GM23248 (cell line): ENCODE measurements around the gene CNPY2. TPM values are rescaled to one million over a fixed set of nuclear protein-coding genes. Genes with fewer than 3 reads are reported as not detected.

Experiments
- DNase-seq: peaks from one replicate; pipeline ENCODE4 v3.0.0-alpha.2; 2015
- H2AFZ ChIP-seq: fragments of 200-600 bp; sonication (generic); 2 replicates; pipeline ENCODE4 v1.6.1; 2016; ENCODE audit warnings: antibody characterized with exemption
- H3F3A ChIP-seq: fragments of 200-600 bp; sonication (generic); 2 replicates; pipeline ENCODE4 v1.6.1; 2016; ENCODE audit warnings: mild to moderate bottlenecking, antibody characterized with exemption, mixed run types; ENCODE audit not compliant: insufficient read depth
- H3K27ac ChIP-seq: fragments of 200-600 bp; sonication (generic); 2 replicates; pipeline ENCODE4 v1.5.1; 2016; ENCODE audit warnings: mild to moderate bottlenecking
- H3K27me3 ChIP-seq: fragments of 200-600 bp; sonication (generic); replicated peaks from 2 replicates; pipeline ENCODE4 v1.6.1; 2016; ENCODE audit warnings: mild to moderate bottlenecking; ENCODE audit not compliant: insufficient read depth
- H3K36me3 ChIP-seq: fragments of 200-600 bp; sonication (generic); 2 replicates; pipeline ENCODE4 v1.6.1; 2016; ENCODE audit warnings: low read depth, mild to moderate bottlenecking
- H3K4me1 ChIP-seq: fragments of 200-600 bp; sonication (generic); 2 replicates; pipeline ENCODE4 v1.6.1; 2016; ENCODE audit warnings: mild to moderate bottlenecking; ENCODE audit not compliant: insufficient read depth
- H3K4me2 ChIP-seq: fragments of 200-600 bp; sonication (generic); one replicate; pipeline ENCODE4 v1.6.1; 2016; ENCODE audit warnings: mild to moderate bottlenecking; ENCODE audit not compliant: unreplicated experiment
- H3K4me3 ChIP-seq: fragments of 200-600 bp; sonication (generic); 2 replicates; pipeline ENCODE4 v1.5.1; 2016; ENCODE audit warnings: mild to moderate bottlenecking
- H3K79me2 ChIP-seq: fragments of 200-600 bp; sonication (generic); 2 replicates; pipeline ENCODE4 v1.6.1; 2016; ENCODE audit warnings: mild to moderate bottlenecking; ENCODE audit not compliant: insufficient read depth
- H3K9ac ChIP-seq: fragments of 200-600 bp; sonication (generic); 2 replicates; pipeline ENCODE4 v1.6.1; 2016; ENCODE audit warnings: mild to moderate bottlenecking
- H3K9me2 ChIP-seq: fragments of 200-600 bp; sonication (generic); 2 replicates; pipeline ENCODE4 v1.6.1; 2016; ENCODE audit warnings: mixed run types, mild to moderate bottlenecking, moderate library complexity; ENCODE audit not compliant: insufficient read depth
- H3K9me3 ChIP-seq: fragments of 200-600 bp; sonication (generic); one replicate; pipeline ENCODE4 v1.6.1; 2017; ENCODE audit warnings: low read depth
- H4K20me1 ChIP-seq: fragments of 200-600 bp; sonication (generic); 2 replicates; pipeline ENCODE4 v1.6.0; 2016; ENCODE audit not compliant: insufficient read depth
- EZH2 ChIP-seq: fragments of 200-600 bp; sonication (generic); IDR thresholded peaks from 2 replicates; pipeline ENCODE4 v1.6.1; 2018; ENCODE audit warnings: antibody characterized with exemption, mild to moderate bottlenecking; ENCODE audit not compliant: insufficient read depth, poor library complexity, severe bottlenecking
- EZH2phosphoT487 ChIP-seq: fragments of 200-600 bp; sonication (generic); IDR thresholded peaks from 2 replicates; pipeline ENCODE4 v1.6.1; 2018; ENCODE audit warnings: antibody characterized with exemption, moderate library complexity, mild to moderate bottlenecking, low read depth; ENCODE audit not compliant: insufficient read depth
- WGBS, 2 experiments: methylation state at CpG; one replicate each; pipeline ENCODE4 v1.1.6; 2015 to 2017; ENCODE audit warnings: low lambda C conversion rate in 2 of 2, low coverage in 1 of 2; ENCODE audit errors: missing lambda C conversion rate in 2 of 2; 5-methylcytosine and 5-hydroxymethylcytosine counted together
- in situ Hi-C: fragments of 300-500 bp; cut with MboI; formaldehyde crosslinking; loops from 2 replicates; pipeline ENCODE4 v1.15.0; 2020
- polyA plus RNA-seq: library from polyadenylated mRNA; unstranded; fragments of >200 nt; fragmentation: Nextera tagmentation; extraction: Ambion mirVana; gene quantifications from 2 replicates; pipeline ENCODE4 v1.2.1, GENCODE V29; 2016
- small RNA-seq: library from RNA; depleted of rRNA; stranded (forward); fragments of <200 nt; gene quantifications from one replicate; pipeline ENCODE3, GENCODE V24; 2014; ENCODE audit warnings: low read depth, low replicate concordance
- total RNA-seq: library from RNA; depleted of rRNA; stranded (reverse); fragments of >200 nt; shearing (Covaris generic); gene quantifications from 2 replicates; pipeline ENCODE4 v1.2.3, GENCODE V29; 2014; rRNA removed

Gene CNPY2
- total and polyA plus RNA-seq, 2 experiments from 2014 or later, result 97.5 to 248 TPM

GRCh38 chr12:56261503-56262232 lies 54.1 kb downstream of the CNPY2 start:
- H3K36me3 ChIP-seq, result no peaks in the 10 kb centered on the region
- H3K4me3 ChIP-seq, result no peak overlapping the region
- DNase-seq, result peak; percentile 91
- no peaks in the 10 kb centered on the region for H3K27me3 ChIP-seq
- H3K9me2 ChIP-seq, result no peaks in the 10 kb centered on the region
- H3K9ac ChIP-seq, result peak overlapping the region; percentile 27; the same call in 1 of the 2 replicates
- H3K4me2 ChIP-seq, result peak overlapping the region; percentile 54
- no peaks in the 10 kb centered on the region for H4K20me1 ChIP-seq
- H3K4me1 ChIP-seq, result peaks cover 22% of the 10 kb centered on the region
- TF ChIP-seq EZH2phosphoT487 (no peak), EZH2 (no peak)
- H2AFZ ChIP-seq, result peak overlapping the region; percentile 19
- peak overlapping the region; percentile 70 for H3K27ac ChIP-seq
- peaks cover 12% of the 10 kb centered on the region for H3K79me2 ChIP-seq
- in situ Hi-C loops, result no loop called here
- WGBS, 2 experiments, result 53% methylated on average over 5 of the region's 5 CpGs
- no peaks in the 10 kb centered on the region for H3K9me3 ChIP-seq
- peaks cover 29% of the 10 kb centered on the region for H3F3A ChIP-seq

GRCh38 chr12:56260921-56261320 lies 54.9 kb downstream of the CNPY2 start:
- H3F3A ChIP-seq, result peaks cover 36% of the 10 kb centered on the region
- H4K20me1 ChIP-seq, result no peaks in the 10 kb centered on the region
- H3K79me2 ChIP-seq, result peaks cover 20% of the 10 kb centered on the region
- no peaks in the 10 kb centered on the region for H3K27me3 ChIP-seq
- 0 out of 2 replicates have a peak overlapping the region, but pooled peaks have one; percentile 19 for H2AFZ ChIP-seq
- no peak overlapping the region for H3K9ac ChIP-seq
- H3K9me2 ChIP-seq, result no peaks in the 10 kb centered on the region
- H3K9me3 ChIP-seq, result no peaks in the 10 kb centered on the region
- no peak for TF ChIP-seq EZH2phosphoT487
- no peak for TF ChIP-seq EZH2
- in situ Hi-C loops, result no loop called here
- H3K4me3 ChIP-seq, result no peak overlapping the region
- peak overlapping the region; percentile 54 for H3K4me2 ChIP-seq
- H3K27ac ChIP-seq, result peak overlapping the region; percentile 70; the same call in 1 of the 2 replicates
- no peaks in the 10 kb centered on the region for H3K36me3 ChIP-seq
- peaks cover 29% of the 10 kb centered on the region for H3K4me1 ChIP-seq
- WGBS, 2 experiments, result 87 to 88% methylated on average over 3 of the region's 3 CpGs
- no peak for DNase-seq

GRCh38 chr12:56260380-56260779 lies 55.4 kb downstream of the CNPY2 start:
- no peaks in the 10 kb centered on the region for H3K27me3 ChIP-seq
- TF ChIP-seq EZH2phosphoT487, result no peak
- TF ChIP-seq EZH2, result no peak
- peaks cover 35% of the 10 kb centered on the region for H3K4me1 ChIP-seq
- no peak overlapping the region for H3K4me3 ChIP-seq
- H3K27ac ChIP-seq, result no peak overlapping the region
- H3F3A ChIP-seq, result peaks cover 36% of the 10 kb centered on the region
- H3K36me3 ChIP-seq, result peaks cover 5% of the 10 kb centered on the region; the same call in 1 of the 2 replicates
- no peak overlapping the region for H2AFZ ChIP-seq
- H3K9me3 ChIP-seq, result no peaks in the 10 kb centered on the region
- H3K79me2 ChIP-seq, result peaks cover 25% of the 10 kb centered on the region
- 93 to 97% methylated on average over 8 of the region's 8 CpGs for WGBS, 2 experiments
- H3K9me2 ChIP-seq, result no peaks in the 10 kb centered on the region
- no peak overlapping the region for H3K9ac ChIP-seq
- H3K4me2 ChIP-seq, result no peak overlapping the region
- no peak for DNase-seq
- no peaks in the 10 kb centered on the region for H4K20me1 ChIP-seq
- in situ Hi-C loops, result no loop called here

Small RNA genes lying within 50 kb of the gene (small RNA-seq; reads per million reads assigned to genes)
- gene RNU7-40P, result not detected

Other genes with a start within 250 kb of the CNPY2 start
- gene ERBB3, start 235.8 kb downstream of the CNPY2 start, total RNA-seq, result 3.3 and 3.5 TPM in 2 replicates
- gene ERBB3, start 235.8 kb downstream of the CNPY2 start, polyA plus RNA-seq, result 1.9 and 2.1 TPM in 2 replicates
- 115 and 120 TPM in 2 replicates for gene PA2G4, start 211.4 kb downstream of the CNPY2 start, total RNA-seq
- 152 and 157 TPM in 2 replicates for gene PA2G4, start 211.4 kb downstream of the CNPY2 start, polyA plus RNA-seq
- 1,463 and 1,892 TPM in 2 replicates for gene RPL41, start 199.4 kb downstream of the CNPY2 start, total RNA-seq
- gene RPL41, start 199.4 kb downstream of the CNPY2 start, polyA plus RNA-seq, result 2,480 and 2,545 TPM in 2 replicates
- 1.9 and 2.7 TPM in 2 replicates for gene ZC3H10, start 197.7 kb downstream of the CNPY2 start, total RNA-seq
- gene ZC3H10, start 197.7 kb downstream of the CNPY2 start, polyA plus RNA-seq, result 3.0 and 3.3 TPM in 2 replicates
- gene ESYT1, start 187.7 kb downstream of the CNPY2 start, total RNA-seq, result 164 and 216 TPM in 2 replicates
- 108 and 115 TPM in 2 replicates for gene ESYT1, start 187.7 kb downstream of the CNPY2 start, polyA plus RNA-seq
- gene MYL6B, start 163.4 kb downstream of the CNPY2 start, total RNA-seq, result 23.5 and 53.2 TPM in 2 replicates
- 67.8 and 72.8 TPM in 2 replicates for gene MYL6B, start 163.4 kb downstream of the CNPY2 start, polyA plus RNA-seq
- gene MYL6, start 157.6 kb downstream of the CNPY2 start, total RNA-seq, result 2,633 and 2,662 TPM in 2 replicates
- gene MYL6, start 157.6 kb downstream of the CNPY2 start, polyA plus RNA-seq, result 3,948 and 3,969 TPM in 2 replicates
- 23.4 and 34.0 TPM in 2 replicates for gene SMARCC2, start 126.5 kb downstream of the CNPY2 start, total RNA-seq
- gene SMARCC2, start 126.5 kb downstream of the CNPY2 start, polyA plus RNA-seq, result 64.3 and 66.9 TPM in 2 replicates
- gene RNF41, start 94.1 kb downstream of the CNPY2 start, total RNA-seq, result 120 and 125 TPM in 2 replicates
- gene RNF41, start 94.1 kb downstream of the CNPY2 start, polyA plus RNA-seq, result 37.6 and 39.4 TPM in 2 replicates
- 29.9 and 42.1 TPM in 2 replicates for gene NABP2, start 91.6 kb downstream of the CNPY2 start, total RNA-seq
- gene NABP2, start 91.6 kb downstream of the CNPY2 start, polyA plus RNA-seq, result 40.1 and 40.4 TPM in 2 replicates
- gene SLC39A5, start 85.9 kb downstream of the CNPY2 start, total RNA-seq, result not detected in 2 replicates
- gene SLC39A5, start 85.9 kb downstream of the CNPY2 start, polyA plus RNA-seq, result not detected in 2 replicates
- 24.5 and 26.9 TPM in 2 replicates for gene ANKRD52, start 57.6 kb downstream of the CNPY2 start, total RNA-seq
- gene ANKRD52, start 57.6 kb downstream of the CNPY2 start, polyA plus RNA-seq, result 61.5 and 61.7 TPM in 2 replicates
- 8.2 and 10.3 TPM in 2 replicates for gene COQ10A, start 49.0 kb downstream of the CNPY2 start, total RNA-seq
- gene COQ10A, start 49.0 kb downstream of the CNPY2 start, polyA plus RNA-seq, result 9.6 and 9.8 TPM in 2 replicates
- gene CS, start 15.7 kb downstream of the CNPY2 start, total RNA-seq, result 67.2 and 74.7 TPM in 2 replicates
- 76.2 and 77.8 TPM in 2 replicates for gene CS, start 15.7 kb downstream of the CNPY2 start, polyA plus RNA-seq
- gene PAN2, start 18.0 kb upstream of the CNPY2 start, total RNA-seq, result 20.2 and 22.1 TPM in 2 replicates
- 7.2 and 9.1 TPM in 2 replicates for gene PAN2, start 18.0 kb upstream of the CNPY2 start, polyA plus RNA-seq
- gene IL23A, start 22.9 kb upstream of the CNPY2 start, total RNA-seq, result not detected in 2 replicates
- 0.19 and 0.31 TPM in 2 replicates for gene IL23A, start 22.9 kb upstream of the CNPY2 start, polyA plus RNA-seq
- 208 and 220 TPM in 2 replicates for gene STAT2, start 44.1 kb upstream of the CNPY2 start, total RNA-seq
- gene STAT2, start 44.1 kb upstream of the CNPY2 start, polyA plus RNA-seq, result 104 and 109 TPM in 2 replicates
- gene APOF, start 46.9 kb upstream of the CNPY2 start, total RNA-seq, result not detected in 2 replicates
- gene APOF, start 46.9 kb upstream of the CNPY2 start, polyA plus RNA-seq, result not detected in 2 replicates
- gene TIMELESS, start 133.4 kb upstream of the CNPY2 start, total RNA-seq, result 4.2 and 4.5 TPM in 2 replicates
- 6.8 and 7.9 TPM in 2 replicates for gene TIMELESS, start 133.4 kb upstream of the CNPY2 start, polyA plus RNA-seq
- not detected in 2 replicates for gene MIP, start 138.7 kb upstream of the CNPY2 start, total RNA-seq
- not detected in 2 replicates for gene MIP, start 138.7 kb upstream of the CNPY2 start, polyA plus RNA-seq
- gene SPRYD4, start 152.6 kb upstream of the CNPY2 start, total RNA-seq, result 1.8 TPM in 2 replicates
- 1.6 TPM in 2 replicates for gene SPRYD4, start 152.6 kb upstream of the CNPY2 start, polyA plus RNA-seq
- gene GLS2, start 172.2 kb upstream of the CNPY2 start, total RNA-seq, result not detected in 2 replicates
- 0.20 TPM in 1 of 2 replicates, not detected in the other for gene GLS2, start 172.2 kb upstream of the CNPY2 start, polyA plus RNA-seq
- 23.8 and 28.7 TPM in 2 replicates for gene RBMS2, start 205.8 kb upstream of the CNPY2 start, total RNA-seq
- gene RBMS2, start 205.8 kb upstream of the CNPY2 start, polyA plus RNA-seq, result 20.9 and 28.7 TPM in 2 replicates